ENCODE data around the gene RALY.

DNA sequence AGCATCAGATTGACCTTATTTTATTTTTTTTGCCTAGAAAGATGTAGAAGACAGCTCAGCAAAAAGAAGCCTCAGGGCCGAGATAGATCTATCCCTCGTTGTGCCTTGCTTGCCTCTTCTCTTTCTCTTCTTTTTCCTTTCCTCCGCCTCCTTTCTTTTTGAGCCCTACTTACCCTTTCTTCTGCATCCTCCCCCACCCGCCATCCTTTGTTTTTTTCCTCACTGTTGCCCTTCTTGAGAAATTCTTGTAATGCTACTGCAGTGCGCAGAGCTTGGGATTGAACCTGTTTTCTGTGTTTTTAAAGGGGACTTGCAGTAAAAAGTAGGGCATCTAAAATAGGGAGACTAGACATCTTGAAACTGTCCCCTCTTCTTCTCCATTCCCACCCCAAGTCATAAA, 18.6 kb downstream of the RALY start:
- TF ChIP-seq, protein P1, sequence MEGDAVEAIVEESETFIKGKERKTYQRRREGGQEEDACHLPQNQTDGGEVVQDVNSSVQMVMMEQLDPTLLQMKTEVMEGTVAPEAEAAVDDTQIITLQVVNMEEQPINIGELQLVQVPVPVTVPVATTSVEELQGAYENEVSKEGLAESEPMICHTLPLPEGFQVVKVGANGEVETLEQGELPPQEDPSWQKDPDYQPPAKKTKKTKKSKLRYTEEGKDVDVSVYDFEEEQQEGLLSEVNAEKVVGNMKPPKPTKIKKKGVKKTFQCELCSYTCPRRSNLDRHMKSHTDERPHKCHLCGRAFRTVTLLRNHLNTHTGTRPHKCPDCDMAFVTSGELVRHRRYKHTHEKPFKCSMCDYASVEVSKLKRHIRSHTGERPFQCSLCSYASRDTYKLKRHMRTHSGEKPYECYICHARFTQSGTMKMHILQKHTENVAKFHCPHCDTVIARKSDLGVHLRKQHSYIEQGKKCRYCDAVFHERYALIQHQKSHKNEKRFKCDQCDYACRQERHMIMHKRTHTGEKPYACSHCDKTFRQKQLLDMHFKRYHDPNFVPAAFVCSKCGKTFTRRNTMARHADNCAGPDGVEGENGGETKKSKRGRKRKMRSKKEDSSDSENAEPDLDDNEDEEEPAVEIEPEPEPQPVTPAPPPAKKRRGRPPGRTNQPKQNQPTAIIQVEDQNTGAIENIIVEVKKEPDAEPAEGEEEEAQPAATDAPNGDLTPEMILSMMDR (IDR thresholded peaks at IDR 0.05; ENCODE audit: poor library complexity) = no peak
- no peak for TF ChIP-seq EZH2phosphoT487 (IDR thresholded peaks at IDR 0.05; ENCODE audit: low read depth, severe bottlenecking, unreplicated experiment)
- TF ChIP-seq EZH2 (IDR thresholded peaks at IDR 0.05; ENCODE audit: borderline replicate concordance) = no peak

Measured in hepatocyte (in vitro differentiated cells).